ENCODE measurements around the gene CHD8.

CHD8 gene

GRCh38 chr14:21347201-21347600 is 108.7 kb downstream of the CHD8 start:
- H3K4me2 ChIP-seq (ENCODE audit: low read depth, low read length), result no peak overlapping the region
- H3K27me3 ChIP-seq (replicated peaks; ENCODE audit: insufficient read depth, low read length), result no peaks in the 10 kb centered on the region
- no peaks in the 10 kb centered on the region for H4K20me1 ChIP-seq (ENCODE audit: insufficient read depth, low read length)
- no peaks in the 10 kb centered on the region for H3K9me3 ChIP-seq (replicated peaks; ENCODE audit: insufficient read depth, low read length)
- no peaks in the 10 kb centered on the region for H3K36me3 ChIP-seq (replicated peaks; ENCODE audit: insufficient read depth, low read length)
- no peaks in the 10 kb centered on the region for H3K4me1 ChIP-seq (ENCODE audit: low read length)
- DNase-seq, result no peak
- H2AFZ ChIP-seq (ENCODE audit: low read length), result no peak overlapping the region
- no peak for TF ChIP-seq EZH2 (optimal IDR thresholded peaks at IDR 0.05; ENCODE audit: low read depth, low read length)
- no peak for TF ChIP-seq EZH2phosphoT487 (IDR thresholded peaks at IDR 0.05; ENCODE audit: low read length)
- TF ChIP-seq CTCF (IDR thresholded peaks at IDR 0.05; ENCODE audit: low read length), result no peak
- no peaks in the 10 kb centered on the region for H3K79me2 ChIP-seq (ENCODE audit: low read length)
- H3F3A ChIP-seq (ENCODE audit: insufficient read depth, low read length), result no peaks in the 10 kb centered on the region
- no peak overlapping the region for H3K4me3 ChIP-seq (ENCODE audit: low read length)
- no peaks in the 10 kb centered on the region for H3K9me2 ChIP-seq (replicated peaks; ENCODE audit: insufficient read depth, low read length)
- no peak overlapping the region for H3K9ac ChIP-seq (ENCODE audit: low read length)
- no peak overlapping the region for H3K27ac ChIP-seq (ENCODE audit: low read length)

- no peak overlapping the region for H3K4me2 ChIP-seq (ENCODE audit: low read depth, low read length)
- no peak overlapping the region for H3K4me3 ChIP-seq (ENCODE audit: low read length)
- no peak for TF ChIP-seq EZH2 (optimal IDR thresholded peaks at IDR 0.05; ENCODE audit: low read depth, low read length)
- TF ChIP-seq CTCF (IDR thresholded peaks at IDR 0.05; ENCODE audit: low read length), result no peak
- TF ChIP-seq EZH2phosphoT487 (IDR thresholded peaks at IDR 0.05; ENCODE audit: low read length), result no peak
- H3F3A ChIP-seq (ENCODE audit: insufficient read depth, low read length), result no peaks in the 10 kb centered on the region
- no peak overlapping the region for H2AFZ ChIP-seq (ENCODE audit: low read length)
- no peak overlapping the region for H3K9ac ChIP-seq (ENCODE audit: low read length)
- no peak overlapping the region for H3K27ac ChIP-seq (ENCODE audit: low read length)
- H3K4me1 ChIP-seq (ENCODE audit: low read length), result no peaks in the 10 kb centered on the region
- no peaks in the 10 kb centered on the region for H3K9me2 ChIP-seq (replicated peaks; ENCODE audit: insufficient read depth, low read length)
- H3K27me3 ChIP-seq (replicated peaks; ENCODE audit: insufficient read depth, low read length), result no peaks in the 10 kb centered on the region
- no peak for DNase-seq
- H3K9me3 ChIP-seq (replicated peaks; ENCODE audit: insufficient read depth, low read length), result no peaks in the 10 kb centered on the region
- H4K20me1 ChIP-seq (ENCODE audit: insufficient read depth, low read length), result no peaks in the 10 kb centered on the region
- H3K79me2 ChIP-seq (ENCODE audit: low read length), result no peaks in the 10 kb centered on the region
- no peaks in the 10 kb centered on the region for H3K36me3 ChIP-seq (replicated peaks; ENCODE audit: insufficient read depth, low read length)
Measured at GRCh38 chr14:21346532-21347135, 109.3 kb downstream of the CHD8 start.

DNA sequence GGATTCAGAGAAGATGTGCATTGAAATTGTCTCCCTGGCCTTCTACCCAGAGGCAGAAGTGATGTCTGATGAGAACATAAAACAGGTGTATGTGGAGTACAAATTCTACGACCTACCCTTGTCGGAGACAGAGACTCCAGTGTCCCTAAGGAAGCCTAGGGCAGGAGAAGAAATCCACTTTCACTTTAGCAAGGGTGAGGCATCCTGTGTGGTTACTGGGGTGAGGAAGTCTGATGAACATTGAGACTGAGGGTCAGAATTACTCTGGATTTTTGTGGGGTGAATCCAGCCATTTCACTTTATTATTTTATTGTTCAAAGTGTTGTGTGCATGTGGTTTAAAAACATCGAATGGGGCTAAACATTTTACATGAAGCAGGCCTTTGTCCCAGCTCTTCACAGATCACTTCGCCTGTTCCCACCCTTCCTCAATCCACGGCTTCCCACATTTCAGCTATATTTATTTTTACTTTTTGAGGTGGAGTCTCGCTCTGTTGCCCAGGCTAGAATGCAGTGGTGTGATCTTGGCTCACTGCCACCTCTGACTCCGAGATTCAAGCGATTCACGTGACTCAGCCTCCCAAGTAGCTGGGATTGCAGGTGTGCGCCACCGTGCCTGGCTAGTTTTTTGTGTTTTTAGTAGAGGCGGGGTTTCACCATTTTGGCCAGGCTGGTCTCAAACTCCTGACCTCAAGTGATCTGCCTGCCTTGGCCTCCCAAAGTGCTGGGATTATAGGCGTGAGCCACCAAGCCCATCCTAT is 112.7 kb downstream of the CHD8 start:
- Histone ChIP-seq H3K9me2 (replicated peaks; ENCODE audit: insufficient read depth, low read length) (no peaks in the 10 kb centered on the region), H2AFZ (ENCODE audit: low read length) (no peak overlapping the region), H3K9me3 (replicated peaks; ENCODE audit: insufficient read depth, low read length) (no peaks in the 10 kb centered on the region), H3K4me2 (ENCODE audit: low read depth, low read length) (no peak overlapping the region), H3K79me2 (ENCODE audit: low read length) (no peaks in the 10 kb centered on the region), H3K4me1 (ENCODE audit: low read length) (no peaks in the 10 kb centered on the region), H3K27me3 (replicated peaks; ENCODE audit: insufficient read depth, low read length) (no peaks in the 10 kb centered on the region), H3K9ac (ENCODE audit: low read length) (no peak overlapping the region), H3K36me3 (replicated peaks; ENCODE audit: insufficient read depth, low read length) (no peaks in the 10 kb centered on the region), H3K4me3 (ENCODE audit: low read length) (no peak overlapping the region), H3K27ac (ENCODE audit: low read length) (no peak overlapping the region), H3F3A (ENCODE audit: insufficient read depth, low read length) (no peaks in the 10 kb centered on the region), H4K20me1 (ENCODE audit: insufficient read depth, low read length) (no peaks in the 10 kb centered on the region)
- no peak for DNase-seq
- TF ChIP-seq EZH2phosphoT487 (IDR thresholded peaks at IDR 0.05; ENCODE audit: low read length), result no peak

Data from MM.1S (cell line).